Activated effector memory CD4-positive, alpha-beta T cell treated with anti-CD3 and anti-CD28 coated beads, Interleukin-2, amount 50 U/mL, for 16 hours (primary cell): ENCODE measurements around the gene ZNF329.
A peak's percentile ranks its signal among the peaks of the same experiment; 100 is the strongest.

ENCODE experiments used
- DNase-seq: peaks from one replicate; pipeline ENCODE4 v3.0.0-alpha.2; 2020

Gene ZNF329

DNA sequence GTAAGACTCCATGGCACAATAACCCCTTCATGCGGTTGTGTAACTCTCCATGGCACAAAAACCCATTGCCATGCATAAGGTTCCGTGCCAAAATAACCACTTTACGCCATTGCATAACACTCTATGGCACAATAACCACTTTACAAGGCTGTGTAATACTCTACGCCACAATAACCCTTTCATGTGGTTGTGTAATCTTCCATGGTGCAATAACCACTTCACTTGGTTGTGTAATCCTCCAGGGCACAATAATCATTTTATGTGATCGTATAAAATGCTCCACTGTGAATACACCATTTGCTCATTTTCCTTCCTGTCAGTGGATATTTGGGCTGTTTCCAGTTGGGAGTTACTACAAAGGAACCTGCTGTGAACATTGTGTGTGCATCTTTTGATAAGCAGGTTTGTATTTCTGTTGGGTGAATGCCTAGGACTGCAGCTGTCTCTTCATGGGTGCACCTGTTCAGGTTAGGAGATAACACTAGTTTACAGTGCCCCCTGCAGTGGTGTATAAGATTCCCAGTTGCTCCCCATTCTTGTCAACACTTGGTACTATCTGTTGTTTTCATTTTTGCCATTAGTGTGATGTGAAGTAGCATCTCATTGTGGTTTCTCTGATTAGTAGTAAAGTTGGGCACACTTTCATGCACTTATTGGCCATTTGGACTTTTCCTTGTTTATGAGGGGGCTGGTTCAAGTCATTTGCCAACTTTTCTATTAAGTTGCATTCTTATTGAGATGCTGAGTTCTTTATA lies 31.4 kb downstream of the ZNF329 start:
- DNase-seq = no peak

DNA sequence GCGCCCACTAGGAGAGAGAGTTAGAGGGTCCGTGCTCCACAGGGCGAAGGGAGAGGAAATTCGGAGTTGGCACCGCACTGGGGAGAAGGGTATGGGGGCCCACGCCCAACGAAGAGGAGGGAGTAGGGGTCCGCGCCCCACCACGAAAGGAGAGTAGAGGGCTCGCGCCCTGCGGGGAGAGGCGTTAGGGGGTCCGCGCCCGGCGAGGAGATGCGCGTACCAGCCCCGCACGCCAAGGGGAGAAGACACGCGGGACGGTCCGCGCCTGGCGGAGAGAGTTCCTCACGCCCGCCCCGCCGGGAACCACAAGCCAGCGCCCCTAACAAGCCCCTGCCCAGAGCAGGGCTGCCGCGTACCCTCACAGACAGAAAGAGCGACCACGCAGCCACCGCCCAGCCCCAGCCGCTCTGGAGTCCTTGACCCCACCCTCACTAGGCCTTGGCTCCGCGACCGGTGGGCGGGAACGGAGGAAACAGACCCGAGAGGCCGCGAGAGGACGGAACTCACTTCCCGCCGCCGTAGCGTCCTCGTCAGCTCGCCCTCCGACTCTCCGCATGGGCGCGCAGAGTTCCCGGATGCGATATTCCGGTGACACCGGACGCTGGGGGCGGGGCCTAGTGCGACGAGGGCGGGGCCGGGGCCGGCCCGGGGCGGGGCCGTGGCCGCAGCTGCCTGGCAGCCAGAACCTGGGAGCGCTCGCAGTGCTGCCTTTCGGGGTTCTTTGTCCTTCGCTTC lies 32.6 kb downstream of the ZNF329 start:
- no peak for DNase-seq

DNA sequence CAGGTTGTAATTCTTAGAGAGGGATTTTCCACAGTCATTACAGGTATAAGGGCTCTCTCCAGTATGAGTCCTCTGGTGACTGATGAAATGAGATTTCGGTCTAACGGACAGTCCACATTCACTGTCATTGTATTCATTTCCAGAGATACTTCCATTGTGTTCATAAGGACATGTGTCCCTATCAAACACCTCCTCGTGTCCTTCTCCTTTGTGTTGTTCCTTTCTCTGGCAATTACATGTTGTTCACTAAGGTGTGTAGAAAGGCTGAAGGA lies 42.1 kb downstream of the ZNF329 start:
- DNase-seq = no peak

GRCh38 chr19:58107778-58108545 lies 42.6 kb downstream of the ZNF329 start:
- no peak for DNase-seq

- no peak for DNase-seq
Observed at GRCh38 chr19:58098682-58098998, 51.9 kb downstream of the ZNF329 start.

DNA sequence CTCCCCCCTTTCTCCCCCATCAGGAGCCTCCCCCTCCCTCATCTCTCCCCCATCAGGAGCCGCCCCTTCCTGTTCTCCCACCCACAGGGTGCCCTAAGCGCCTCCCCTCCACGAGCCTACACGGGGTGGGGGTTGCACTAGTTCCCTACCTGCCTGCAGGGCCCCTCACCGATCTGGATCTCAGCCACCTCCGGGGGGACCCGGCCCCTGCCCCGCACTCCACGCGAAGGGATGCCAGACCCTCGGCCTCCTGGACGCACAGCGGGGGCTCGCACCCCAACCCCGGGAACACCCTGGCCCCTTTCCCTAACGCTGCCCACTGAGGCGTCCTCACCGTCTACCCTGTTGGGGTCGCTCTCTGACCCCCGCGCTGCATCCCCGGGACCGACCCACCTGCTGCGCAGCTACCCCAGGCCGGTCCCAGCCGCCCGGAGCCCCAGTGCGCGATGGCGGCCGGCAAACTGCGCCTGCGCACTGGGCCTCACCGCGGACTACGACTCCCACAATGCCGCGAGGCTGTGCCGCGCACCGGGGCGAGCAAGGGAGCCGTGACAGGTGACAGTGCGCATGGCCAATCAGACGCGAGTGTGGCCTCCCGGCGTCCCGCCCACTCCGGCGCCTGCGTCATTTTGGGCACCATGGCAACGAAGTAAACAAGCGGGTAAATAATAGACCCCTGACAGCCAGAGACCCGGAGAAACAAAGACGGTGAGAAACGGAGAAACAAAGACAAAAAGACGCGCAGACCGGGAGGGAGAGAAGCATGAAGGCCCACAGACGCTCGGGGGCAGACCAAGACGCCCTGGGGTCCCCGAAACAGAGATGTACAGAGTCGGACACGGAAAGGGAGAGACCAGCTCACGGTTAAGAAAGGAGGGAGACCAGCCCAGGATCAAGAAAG lies 52.6 kb downstream of the ZNF329 start, which contains the start of gene ZSCAN18:
TSS of gene ZSCAN18 (minus strand) at position 451 of the 901 bp plus-strand sequence. CDS start 7,964 bp downstream, outside the sequence.
- peak; percentile 97 for DNase-seq

GRCh38 chr19:58097349-58097748 lies 53.2 kb downstream of the ZNF329 start:
- no peak for DNase-seq

DNA sequence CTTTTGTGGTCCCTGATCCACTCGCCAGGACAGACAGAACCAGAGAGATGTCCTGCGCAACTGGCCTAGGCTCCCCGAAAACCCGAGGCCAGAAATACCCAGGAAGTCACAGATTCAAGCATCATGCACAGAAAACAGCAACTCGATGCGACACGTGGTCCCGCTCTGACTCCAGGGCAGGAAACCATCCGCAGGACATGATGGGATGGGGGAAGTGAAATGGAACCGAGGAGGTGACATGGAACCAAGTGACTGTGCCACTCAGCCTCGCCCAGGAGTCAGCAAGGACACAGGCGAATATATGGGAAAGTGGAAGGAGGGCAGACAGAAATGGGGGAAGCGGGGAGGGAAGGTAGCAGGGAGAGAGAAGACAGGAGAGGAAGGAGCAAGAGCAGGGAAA lies 53.7 kb downstream of the ZNF329 start:
- no peak for DNase-seq

DNA sequence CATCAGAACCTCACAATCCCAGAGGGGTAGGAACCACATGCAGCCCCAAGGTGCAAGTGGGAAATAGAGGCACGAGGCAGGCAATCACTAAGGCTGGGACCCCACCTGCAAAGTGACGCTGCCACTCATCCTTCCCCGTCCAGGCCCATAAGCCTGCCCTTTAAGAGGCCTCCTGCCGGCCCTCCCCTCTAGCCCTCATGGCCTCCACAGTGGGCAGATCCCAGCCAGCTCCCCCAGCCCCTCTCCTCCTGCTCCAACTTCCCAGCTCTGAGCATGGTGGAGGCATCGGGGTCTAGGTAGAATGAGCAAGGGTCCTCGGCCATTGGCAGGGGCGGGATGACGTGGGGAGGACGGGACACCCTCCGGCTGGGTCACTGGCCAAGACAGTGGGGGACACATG lies 55.3 kb downstream of the ZNF329 start:
- DNase-seq = no peak

- no peak for DNase-seq
Observed at GRCh38 chr19:58093071-58093470, 57.5 kb downstream of the ZNF329 start.

GRCh38 chr19:58091251-58091995 lies 59.2 kb downstream of the ZNF329 start:
- DNase-seq = no peak

DNA sequence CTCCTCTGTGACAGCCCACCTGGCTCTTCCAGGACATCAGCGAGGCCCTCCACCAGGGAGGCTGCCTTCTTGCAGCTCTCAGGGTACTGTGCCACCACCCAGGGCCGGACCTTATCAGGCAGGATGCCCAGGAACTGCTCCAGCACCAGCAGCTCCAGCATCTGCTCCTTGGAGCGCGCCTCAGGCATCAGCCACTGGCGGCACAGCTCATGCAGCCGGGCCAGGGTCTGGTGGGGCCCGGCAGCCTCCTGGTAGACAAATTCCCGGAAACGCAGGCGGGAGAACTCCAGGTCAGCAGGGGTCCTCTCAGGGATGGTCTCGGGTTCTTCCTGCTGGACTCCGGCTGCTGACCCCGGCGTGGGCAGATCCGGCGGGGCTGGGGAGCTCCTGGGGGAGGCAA lies 60.7 kb downstream of the ZNF329 start:
- DNase-seq = no peak

DNA sequence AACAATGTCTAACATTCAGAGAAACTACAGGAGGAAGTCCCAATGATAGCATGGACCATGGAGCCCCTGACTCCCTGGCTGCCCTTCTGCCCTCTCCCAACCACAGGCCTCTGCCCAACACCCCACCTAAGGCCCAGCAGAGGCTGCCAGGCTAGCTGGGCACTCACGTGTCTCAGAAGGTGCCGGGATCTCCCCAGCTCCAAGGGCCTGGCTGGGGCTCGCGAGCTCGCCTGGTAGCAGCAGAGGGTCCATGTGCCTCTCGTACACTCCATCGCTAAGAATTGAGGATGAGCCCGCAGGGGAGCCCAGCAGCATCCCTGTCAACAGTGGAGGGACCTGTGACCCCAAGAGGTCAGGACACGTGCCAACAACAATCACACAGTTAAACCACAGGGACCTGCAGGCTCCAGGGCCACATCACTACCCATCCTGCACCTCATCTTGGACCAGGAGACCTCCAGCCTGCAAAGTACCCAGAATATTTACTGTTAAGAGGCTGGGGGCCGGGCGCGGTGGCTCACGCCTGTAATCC lies 62.0 kb downstream of the ZNF329 start:
- no peak for DNase-seq

DNA sequence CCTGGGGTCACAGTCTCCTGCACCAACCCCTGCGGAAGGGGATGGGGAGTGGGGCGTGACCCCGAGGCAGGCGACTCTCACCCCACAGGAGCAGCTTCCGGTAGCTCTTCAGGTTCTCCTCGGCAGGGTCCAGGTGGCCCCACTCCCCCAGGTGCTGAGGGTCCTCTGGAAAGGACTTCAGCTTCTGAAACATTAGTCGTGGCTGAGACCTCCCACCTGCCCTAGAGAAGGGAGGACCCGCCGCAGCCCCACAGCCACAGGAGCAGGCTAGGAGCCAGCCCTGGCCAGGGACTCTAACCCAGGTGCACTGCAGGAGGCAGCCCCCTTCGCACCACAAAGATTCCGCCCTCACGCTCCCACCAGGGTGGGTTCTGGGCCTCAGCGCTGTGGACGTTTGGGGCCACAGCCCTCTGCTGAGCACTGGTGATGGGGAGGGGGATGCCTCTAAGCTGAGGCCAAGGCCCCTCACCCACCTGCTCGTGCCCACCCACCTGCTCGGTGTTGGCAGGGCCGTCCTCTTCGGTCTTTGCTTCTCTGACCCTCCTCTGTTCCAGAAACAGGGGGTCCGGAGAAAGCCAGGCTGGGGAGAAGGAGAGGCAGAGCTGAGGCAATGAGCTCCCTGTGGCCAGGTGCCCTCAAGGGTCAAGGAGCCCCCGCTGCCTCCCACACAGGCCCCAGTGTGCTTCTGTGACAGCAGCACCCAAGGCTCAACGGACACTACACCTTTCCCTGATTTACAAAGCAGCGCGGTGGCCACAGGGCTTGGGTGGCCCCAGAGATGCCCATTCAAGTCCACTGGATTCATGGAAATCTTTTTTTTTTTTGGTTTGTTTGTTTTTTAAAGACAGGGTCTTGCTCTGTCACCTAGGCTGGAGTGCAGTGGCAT lies 63.5 kb downstream of the ZNF329 start:
- no peak for DNase-seq

- DNase-seq = no peak
Observed at GRCh38 chr19:58085348-58085875, 65.2 kb downstream of the ZNF329 start.

GRCh38 chr19:58084596-58085347 lies 65.8 kb downstream of the ZNF329 start:
- no peak for DNase-seq

GRCh38 chr19:58083021-58083420 lies 67.6 kb downstream of the ZNF329 start:
- DNase-seq = no peak

DNA sequence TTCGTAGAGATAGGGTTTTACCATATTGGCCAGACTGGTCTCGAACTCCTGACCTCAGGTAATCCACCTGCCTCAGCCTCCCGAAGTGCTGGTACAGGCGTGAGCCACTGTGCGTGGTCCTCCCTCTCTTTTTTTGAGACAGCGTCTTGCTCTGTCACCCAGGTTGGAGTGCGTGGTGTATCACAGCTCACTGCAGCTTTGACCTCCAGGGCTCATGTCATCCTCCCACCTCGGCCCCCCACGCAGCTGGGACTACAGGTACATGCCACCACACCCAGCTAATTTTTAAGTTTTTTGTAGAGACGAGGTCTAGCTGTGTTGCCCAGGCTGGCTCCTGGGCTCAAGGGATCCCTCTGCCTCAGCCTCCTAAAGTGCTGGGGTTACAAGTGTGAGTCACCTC lies 70.8 kb downstream of the ZNF329 start:
- DNase-seq = no peak
